ENCODE data around the gene AMPD3. TPM values are rescaled to one million over a fixed set of nuclear protein-coding genes. Genes with fewer than 3 reads are reported as not detected.

Gene AMPD3
- polyA plus RNA-seq, 1 of the 3 experiments (the other 2 are of a cell fraction) = 1.7 TPM

DNA sequence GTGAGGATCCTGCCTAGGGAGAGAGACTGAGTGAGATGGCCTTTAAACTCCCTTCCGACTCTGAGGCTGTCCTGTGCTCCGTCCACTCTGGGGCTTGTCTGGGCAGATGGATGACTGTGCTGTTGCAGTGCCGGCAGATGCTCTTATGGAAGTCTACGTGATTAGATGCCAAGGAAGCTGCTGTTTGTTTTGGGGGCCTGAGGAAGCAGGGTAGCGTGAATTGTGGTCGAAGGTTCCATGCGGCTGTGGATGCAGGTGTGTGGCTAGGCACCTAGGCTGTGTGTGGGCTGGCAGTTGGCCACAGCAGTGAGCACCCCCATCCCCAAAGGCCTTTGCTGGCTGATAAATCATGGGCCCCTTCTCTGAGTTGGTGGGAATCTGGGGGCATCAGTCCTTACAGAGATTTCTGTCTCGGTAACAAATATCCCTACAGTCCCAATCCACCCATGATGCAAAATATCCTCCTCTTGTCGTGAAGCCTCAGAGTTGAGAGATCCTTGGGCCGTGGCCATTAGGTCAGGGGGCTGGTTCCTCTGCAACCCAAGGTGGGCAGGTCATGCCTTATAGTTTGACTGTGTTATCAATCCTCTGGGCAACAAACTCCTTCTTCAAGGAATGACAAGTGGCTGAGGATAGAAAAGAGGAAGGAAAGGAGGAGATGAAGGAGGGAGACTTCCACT lies 31.2 kb downstream of the AMPD3 start:
- Histone ChIP-seq H3K79me2 (ENCODE audit: insufficient read depth) (no peaks in the 10 kb centered on the region), H3K27ac (ENCODE audit: low read depth in 2 of 2, low read length in 1 of 2) (no peak overlapping the region), H3F3A (replicated peaks; ENCODE audit: insufficient read depth) (peaks cover 7% of the 10 kb centered on the region), H3K9me3 (no peaks in the 10 kb centered on the region), H3K9me2 (no peaks in the 10 kb centered on the region), H3K36me3 (replicated peaks in 1 of 2; ENCODE audit: control insufficient read depth in 1 of 2, insufficient read depth in 2 of 2, low read length in 1 of 2) (no peaks in the 10 kb centered on the region), H3K27me3 (ENCODE audit: insufficient read depth) (no peaks in the 10 kb centered on the region), H3K4me3 (ENCODE audit: low read depth in 2 of 2, low read length in 1 of 2) (no peak overlapping the region), H3K4me1 (ENCODE audit: control insufficient read depth in 1 of 2, insufficient read depth in 2 of 2, low read depth in 1 of 2, low read length in 1 of 2) (peaks cover 5 to 18% of the 10 kb centered on the region in 2 experiments; a peak in 3 of 4 replicates), H3K9ac (no peak overlapping the region), H4K20me1 (ENCODE audit: insufficient read depth) (no peaks in the 10 kb centered on the region), H2AFZ (ENCODE audit: low read depth) (no peak overlapping the region), H3K4me2 (no peak overlapping the region)
- CTCF ChIA-PET = interaction anchor here (1.4 kb wide), 1 partner anchor 80 kb away, joined by 4 read pairs; no protein-coding TSS in a partner anchor
- no peak for TF ChIP-seq FOSL2 (IDR thresholded peaks at IDR 0.05; ENCODE audit: borderline replicate concordance, low read depth)
- TF ChIP-seq MEF2A (IDR thresholded peaks at IDR 0.05; ENCODE audit: borderline replicate concordance, low read depth) = no peak
- TF ChIP-seq RAD21 (IDR thresholded peaks at IDR 0.05; ENCODE audit: low read length) = no peak
- TF ChIP-seq TEAD4 (IDR thresholded peaks at IDR 0.05; ENCODE audit: borderline replicate concordance, insufficient read depth) = no peak
- TF ChIP-seq NRF1 (IDR thresholded peaks at IDR 0.05; ENCODE audit: low read depth, low read length) = no peak
- TF ChIP-seq, protein P1, sequence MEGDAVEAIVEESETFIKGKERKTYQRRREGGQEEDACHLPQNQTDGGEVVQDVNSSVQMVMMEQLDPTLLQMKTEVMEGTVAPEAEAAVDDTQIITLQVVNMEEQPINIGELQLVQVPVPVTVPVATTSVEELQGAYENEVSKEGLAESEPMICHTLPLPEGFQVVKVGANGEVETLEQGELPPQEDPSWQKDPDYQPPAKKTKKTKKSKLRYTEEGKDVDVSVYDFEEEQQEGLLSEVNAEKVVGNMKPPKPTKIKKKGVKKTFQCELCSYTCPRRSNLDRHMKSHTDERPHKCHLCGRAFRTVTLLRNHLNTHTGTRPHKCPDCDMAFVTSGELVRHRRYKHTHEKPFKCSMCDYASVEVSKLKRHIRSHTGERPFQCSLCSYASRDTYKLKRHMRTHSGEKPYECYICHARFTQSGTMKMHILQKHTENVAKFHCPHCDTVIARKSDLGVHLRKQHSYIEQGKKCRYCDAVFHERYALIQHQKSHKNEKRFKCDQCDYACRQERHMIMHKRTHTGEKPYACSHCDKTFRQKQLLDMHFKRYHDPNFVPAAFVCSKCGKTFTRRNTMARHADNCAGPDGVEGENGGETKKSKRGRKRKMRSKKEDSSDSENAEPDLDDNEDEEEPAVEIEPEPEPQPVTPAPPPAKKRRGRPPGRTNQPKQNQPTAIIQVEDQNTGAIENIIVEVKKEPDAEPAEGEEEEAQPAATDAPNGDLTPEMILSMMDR (IDR thresholded peaks at IDR 0.05) = no peak
- TF ChIP-seq MXI1 (IDR thresholded peaks at IDR 0.05; ENCODE audit: low read depth, low read length) = no peak
- WGBS (ENCODE audit: low lambda C conversion rate) = 87% methylated on average over 7 of the region's 10 CpGs
- POLR2A ChIA-PET = no interaction called here
- DNase-seq = no peak

DNA sequence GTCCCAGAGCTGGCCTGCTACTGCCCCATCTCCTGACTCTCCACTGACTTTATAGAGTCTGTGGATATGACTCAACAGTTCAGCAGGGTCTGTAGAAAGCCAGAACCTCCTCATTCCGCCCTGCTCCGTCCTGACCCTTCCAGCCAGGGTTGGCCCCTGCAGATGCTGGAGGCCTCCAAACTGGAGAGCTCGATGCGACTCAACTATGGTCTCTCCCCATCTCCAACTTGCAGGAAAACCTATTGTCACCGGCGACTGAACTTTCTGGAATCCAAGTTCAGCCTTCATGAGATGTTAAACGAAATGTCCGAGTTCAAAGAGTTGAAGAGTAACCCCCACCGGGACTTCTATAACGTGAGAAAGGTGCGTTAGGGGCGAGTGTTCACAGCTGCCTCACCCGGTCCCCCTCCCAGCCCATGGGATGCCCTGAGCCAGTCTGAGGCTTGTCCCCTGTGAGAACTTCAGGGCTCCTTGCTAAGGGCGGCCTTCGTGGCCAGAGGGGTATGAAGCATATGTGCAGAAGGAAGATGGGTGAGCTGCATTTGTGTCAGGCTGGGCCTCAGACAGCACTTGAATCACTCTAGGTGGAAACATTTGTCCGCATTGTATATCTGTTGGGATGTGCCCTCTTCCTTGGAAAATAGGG lies 32.1 kb downstream of the AMPD3 start:
- no peaks in the 10 kb centered on the region for H3K27me3 ChIP-seq (ENCODE audit: insufficient read depth)
- H3K36me3 ChIP-seq (replicated peaks in 1 of 2; ENCODE audit: control insufficient read depth in 1 of 2, insufficient read depth in 2 of 2, low read length in 1 of 2) = no peaks in the 10 kb centered on the region
- H3K4me1 ChIP-seq (ENCODE audit: control insufficient read depth in 1 of 2, insufficient read depth in 2 of 2, low read depth in 1 of 2, low read length in 1 of 2) = peaks cover 7 to 16% of the 10 kb centered on the region in 2 experiments; a peak in 3 of 4 replicates
- no peak for DNase-seq
- no peak overlapping the region for H3K4me3 ChIP-seq (ENCODE audit: low read depth in 2 of 2, low read length in 1 of 2)
- H2AFZ ChIP-seq (ENCODE audit: low read depth) = no peak overlapping the region
- ChIA-PET CTCF (no interaction called here), POLR2A (interaction anchor here (0.5 kb wide), 1 partner anchor 16 kb away, joined by 3 read pairs; no protein-coding TSS in a partner anchor)
- H3K79me2 ChIP-seq (ENCODE audit: insufficient read depth) = no peaks in the 10 kb centered on the region
- H3K9ac ChIP-seq = no peak overlapping the region
- no peak overlapping the region for H3K4me2 ChIP-seq
- no peaks in the 10 kb centered on the region for H3K9me3 ChIP-seq
- 94% methylated on average over 16 of the region's 16 CpGs for WGBS (ENCODE audit: low lambda C conversion rate)
- H3K9me2 ChIP-seq = no peaks in the 10 kb centered on the region
- no peaks in the 10 kb centered on the region for H4K20me1 ChIP-seq (ENCODE audit: insufficient read depth)
- H3K27ac ChIP-seq (ENCODE audit: low read depth in 2 of 2, low read length in 1 of 2) = no peak overlapping the region
- peaks cover 12% of the 10 kb centered on the region for H3F3A ChIP-seq (replicated peaks; ENCODE audit: insufficient read depth)
- TF ChIP-seq GATA2 (CRISPR knock-in tag; IDR thresholded peaks at IDR 0.05) = no peak
- TF ChIP-seq SMC3 (IDR thresholded peaks at IDR 0.05; ENCODE audit: low read depth, low read length) = no peak
- TF ChIP-seq TAF1 (IDR thresholded peaks at IDR 0.05; ENCODE audit: borderline replicate concordance, low read depth, low read length) = no peak
- TF ChIP-seq, protein P2, sequence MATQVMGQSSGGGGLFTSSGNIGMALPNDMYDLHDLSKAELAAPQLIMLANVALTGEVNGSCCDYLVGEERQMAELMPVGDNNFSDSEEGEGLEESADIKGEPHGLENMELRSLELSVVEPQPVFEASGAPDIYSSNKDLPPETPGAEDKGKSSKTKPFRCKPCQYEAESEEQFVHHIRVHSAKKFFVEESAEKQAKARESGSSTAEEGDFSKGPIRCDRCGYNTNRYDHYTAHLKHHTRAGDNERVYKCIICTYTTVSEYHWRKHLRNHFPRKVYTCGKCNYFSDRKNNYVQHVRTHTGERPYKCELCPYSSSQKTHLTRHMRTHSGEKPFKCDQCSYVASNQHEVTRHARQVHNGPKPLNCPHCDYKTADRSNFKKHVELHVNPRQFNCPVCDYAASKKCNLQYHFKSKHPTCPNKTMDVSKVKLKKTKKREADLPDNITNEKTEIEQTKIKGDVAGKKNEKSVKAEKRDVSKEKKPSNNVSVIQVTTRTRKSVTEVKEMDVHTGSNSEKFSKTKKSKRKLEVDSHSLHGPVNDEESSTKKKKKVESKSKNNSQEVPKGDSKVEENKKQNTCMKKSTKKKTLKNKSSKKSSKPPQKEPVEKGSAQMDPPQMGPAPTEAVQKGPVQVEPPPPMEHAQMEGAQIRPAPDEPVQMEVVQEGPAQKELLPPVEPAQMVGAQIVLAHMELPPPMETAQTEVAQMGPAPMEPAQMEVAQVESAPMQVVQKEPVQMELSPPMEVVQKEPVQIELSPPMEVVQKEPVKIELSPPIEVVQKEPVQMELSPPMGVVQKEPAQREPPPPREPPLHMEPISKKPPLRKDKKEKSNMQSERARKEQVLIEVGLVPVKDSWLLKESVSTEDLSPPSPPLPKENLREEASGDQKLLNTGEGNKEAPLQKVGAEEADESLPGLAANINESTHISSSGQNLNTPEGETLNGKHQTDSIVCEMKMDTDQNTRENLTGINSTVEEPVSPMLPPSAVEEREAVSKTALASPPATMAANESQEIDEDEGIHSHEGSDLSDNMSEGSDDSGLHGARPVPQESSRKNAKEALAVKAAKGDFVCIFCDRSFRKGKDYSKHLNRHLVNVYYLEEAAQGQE (IDR thresholded peaks at IDR 0.05; ENCODE audit: low read depth, low read length) = no peak
- TF ChIP-seq EZH2phosphoT487 (IDR thresholded peaks at IDR 0.05; ENCODE audit: borderline replicate concordance, low read depth) = no peak
- TF ChIP-seq, protein P3, sequence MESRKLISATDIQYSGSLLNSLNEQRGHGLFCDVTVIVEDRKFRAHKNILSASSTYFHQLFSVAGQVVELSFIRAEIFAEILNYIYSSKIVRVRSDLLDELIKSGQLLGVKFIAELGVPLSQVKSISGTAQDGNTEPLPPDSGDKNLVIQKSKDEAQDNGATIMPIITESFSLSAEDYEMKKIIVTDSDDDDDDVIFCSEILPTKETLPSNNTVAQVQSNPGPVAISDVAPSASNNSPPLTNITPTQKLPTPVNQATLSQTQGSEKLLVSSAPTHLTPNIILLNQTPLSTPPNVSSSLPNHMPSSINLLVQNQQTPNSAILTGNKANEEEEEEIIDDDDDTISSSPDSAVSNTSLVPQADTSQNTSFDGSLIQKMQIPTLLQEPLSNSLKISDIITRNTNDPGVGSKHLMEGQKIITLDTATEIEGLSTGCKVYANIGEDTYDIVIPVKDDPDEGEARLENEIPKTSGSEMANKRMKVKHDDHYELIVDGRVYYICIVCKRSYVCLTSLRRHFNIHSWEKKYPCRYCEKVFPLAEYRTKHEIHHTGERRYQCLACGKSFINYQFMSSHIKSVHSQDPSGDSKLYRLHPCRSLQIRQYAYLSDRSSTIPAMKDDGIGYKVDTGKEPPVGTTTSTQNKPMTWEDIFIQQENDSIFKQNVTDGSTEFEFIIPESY (IDR thresholded peaks at IDR 0.05; ENCODE audit: borderline replicate concordance, low read depth) = no peak
- TF ChIP-seq FOXM1 (IDR thresholded peaks at IDR 0.05; ENCODE audit: low read depth) = no peak
- no peak for TF ChIP-seq EP300 (IDR thresholded peaks at IDR 0.05; ENCODE audit: borderline replicate concordance in 1 of 2, low read depth in 1 of 2, low read length in 1 of 2)
- no peak for TF ChIP-seq RAD21 (IDR thresholded peaks at IDR 0.05; ENCODE audit: low read length)
- TF ChIP-seq, protein P4, sequence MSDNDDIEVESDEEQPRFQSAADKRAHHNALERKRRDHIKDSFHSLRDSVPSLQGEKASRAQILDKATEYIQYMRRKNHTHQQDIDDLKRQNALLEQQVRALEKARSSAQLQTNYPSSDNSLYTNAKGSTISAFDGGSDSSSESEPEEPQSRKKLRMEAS (IDR thresholded peaks at IDR 0.05; ENCODE audit: low read depth) = no peak
